WI38 (cell line): ENCODE measurements around the gene SHC2.
"Not testable (repeated sequence)": the region's sequence is repeated elsewhere in the genome, so short reads cannot be mapped to it uniquely, and the experiment has no call there.

Experiments used
- H3K4me3 ChIP-seq: 2 replicates; pipeline ENCODE4 v1.5.1; 2011; ENCODE audit warnings: low read depth, mild to moderate bottlenecking, control low read depth, low read length
- CTCF ChIP-seq: IDR thresholded peaks from 2 replicates; pipeline ENCODE4 v1.5.1; 2012; ENCODE audit warnings: low read depth, mild to moderate bottlenecking, control low read depth, low read length

SHC2 gene

DNA sequence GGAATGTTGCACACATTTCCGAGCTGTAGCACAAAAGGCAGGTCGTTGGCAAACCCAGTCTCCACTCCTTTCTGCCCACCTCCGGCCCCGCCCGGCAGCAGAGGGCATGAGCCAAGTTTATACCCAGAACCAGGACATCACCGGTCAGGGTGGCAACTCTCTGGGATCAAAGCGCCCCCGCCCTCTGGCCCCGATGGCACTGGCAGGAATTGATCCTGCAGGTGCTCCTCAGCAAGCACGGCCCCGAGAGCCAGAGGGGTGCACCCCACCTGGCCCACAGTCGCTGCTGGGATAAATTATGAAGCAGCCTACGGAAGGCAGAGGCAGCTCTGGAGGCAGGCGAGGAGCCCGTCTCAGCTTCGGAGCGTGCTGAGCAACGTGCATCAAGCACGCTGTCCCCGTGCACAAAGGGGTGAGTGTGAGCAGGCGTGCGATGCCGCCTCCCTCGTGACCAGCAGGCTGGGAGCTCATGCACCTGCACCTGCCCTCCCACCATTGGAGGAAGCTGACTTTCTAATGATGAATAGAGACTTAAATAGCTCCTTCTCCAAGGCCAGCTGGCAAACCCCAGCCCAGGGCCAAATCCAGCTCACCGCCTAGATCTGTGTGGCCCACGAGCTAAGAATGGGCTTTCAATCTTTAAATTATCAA, 25.7 kb downstream of the SHC2 start:
- TF ChIP-seq CTCF = no peak
- no peak overlapping the region for H3K4me3 ChIP-seq

GRCh38 chr19:434152-434960, 26.5 kb downstream of the SHC2 start:
- no peak for TF ChIP-seq CTCF

DNA sequence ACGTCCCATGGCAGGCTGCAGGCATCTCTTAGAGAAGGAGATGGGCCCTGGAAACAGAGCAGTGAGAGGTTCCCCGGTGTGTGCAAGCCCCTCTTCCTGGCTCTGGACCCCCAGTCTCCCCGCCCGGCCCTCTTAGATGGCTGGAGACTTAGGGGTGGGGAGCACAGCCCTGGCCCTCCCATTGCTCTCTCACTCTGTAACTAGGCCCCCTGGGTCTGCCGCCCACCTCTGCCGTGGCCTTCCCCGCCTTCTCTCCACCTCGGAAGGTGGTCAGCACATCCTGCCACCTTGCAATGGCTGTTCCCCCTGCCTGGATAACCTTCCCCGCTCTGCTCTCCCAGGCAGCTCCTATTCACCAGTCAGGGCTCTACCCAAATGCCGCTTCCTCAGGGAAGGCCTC, 30.1 kb downstream of the SHC2 start:
- no peak for TF ChIP-seq CTCF
- H3K4me3 ChIP-seq = no peak overlapping the region

More at GRCh38 chr19:434152-434960, 26.5 kb downstream of the SHC2 start:
- H3K4me3 ChIP-seq = no peak overlapping the region

DNA sequence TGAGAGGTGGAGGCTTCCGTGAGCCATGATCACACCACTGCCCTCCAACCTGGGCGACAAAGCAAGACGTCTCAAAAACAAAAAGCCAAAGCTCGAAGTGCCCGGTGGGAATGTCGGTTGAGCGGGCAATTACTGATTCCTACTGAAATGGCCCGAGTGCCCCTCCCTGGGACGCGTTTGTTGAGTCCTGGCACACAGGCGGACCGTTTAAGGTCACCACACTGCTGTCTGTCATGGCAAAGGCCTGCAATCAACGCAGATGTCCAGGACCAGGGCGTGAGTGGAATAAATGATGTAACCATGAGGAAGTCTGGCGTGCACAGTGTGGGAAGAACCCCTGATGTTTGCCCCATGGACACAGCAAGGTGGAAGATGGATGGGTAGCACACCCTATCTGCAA, 32.7 kb downstream of the SHC2 start:
- TF ChIP-seq CTCF = no peak
- H3K4me3 ChIP-seq = no peak overlapping the region

- H3K4me3 ChIP-seq = not testable (repeated sequence)
These were observed 33.2 kb downstream of the SHC2 start for GRCh38 chr19:427675-428074.

DNA sequence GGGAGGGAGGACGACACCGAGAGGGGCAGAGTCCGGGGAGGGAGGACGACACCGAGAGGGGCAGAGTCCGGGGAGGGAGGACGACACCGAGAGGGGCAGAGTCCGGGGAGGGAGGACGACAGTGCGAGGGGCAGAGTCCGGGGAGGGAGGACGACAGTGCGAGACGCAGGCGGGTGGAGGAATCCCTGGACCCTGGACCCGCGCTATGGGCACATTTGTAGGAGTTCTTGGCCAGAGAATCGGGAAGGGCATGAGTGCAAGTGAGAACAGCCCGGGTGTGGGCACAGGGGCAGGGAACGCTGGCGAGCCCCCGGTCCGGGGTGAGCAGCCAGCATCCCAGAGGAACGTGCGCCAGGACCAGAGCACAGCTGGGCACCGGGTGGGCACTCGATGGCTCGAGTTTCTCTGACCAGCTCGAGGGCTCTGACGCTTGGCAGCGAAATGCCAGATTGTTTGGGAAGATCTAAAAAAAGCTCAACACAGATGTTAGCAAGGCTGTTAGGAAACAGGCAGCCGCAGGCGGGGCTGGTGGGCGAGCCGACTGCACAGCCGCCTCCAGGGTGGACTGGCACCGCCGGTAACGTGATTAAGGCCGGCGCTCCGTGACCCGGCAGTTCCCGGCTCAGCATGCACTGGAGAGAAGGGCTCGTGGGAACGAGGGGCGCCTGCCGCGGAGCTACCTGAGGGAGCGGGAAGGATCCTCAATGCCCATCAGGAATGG, 33.9 kb downstream of the SHC2 start:
- TF ChIP-seq CTCF = no peak
- no peak overlapping the region for H3K4me3 ChIP-seq

GRCh38 chr19:425056-425455, 35.8 kb downstream of the SHC2 start:
- no peak for TF ChIP-seq CTCF
- no peak overlapping the region for H3K4me3 ChIP-seq
